22Rv1 (cell line): ENCODE data around the gene YWHAG.

Experiments used
- H3K27ac ChIP-seq: fragments of 450-650 bp; 2 replicates; pipeline ENCODE4 v1.5.1; 2017
- ZFX ChIP-seq: fragments of 450-650 bp; IDR thresholded peaks from 2 replicates; pipeline ENCODE4 v1.6.1; 2017; ENCODE audit warnings: antibody characterized with exemption, borderline replicate concordance
- TF ChIP-seq, protein P1 (sequence below): fragments of 450-650 bp; IDR thresholded peaks from 2 replicates; pipeline ENCODE4 v1.5.1; 2017; ENCODE audit warnings: mild to moderate bottlenecking

Gene YWHAG

DNA sequence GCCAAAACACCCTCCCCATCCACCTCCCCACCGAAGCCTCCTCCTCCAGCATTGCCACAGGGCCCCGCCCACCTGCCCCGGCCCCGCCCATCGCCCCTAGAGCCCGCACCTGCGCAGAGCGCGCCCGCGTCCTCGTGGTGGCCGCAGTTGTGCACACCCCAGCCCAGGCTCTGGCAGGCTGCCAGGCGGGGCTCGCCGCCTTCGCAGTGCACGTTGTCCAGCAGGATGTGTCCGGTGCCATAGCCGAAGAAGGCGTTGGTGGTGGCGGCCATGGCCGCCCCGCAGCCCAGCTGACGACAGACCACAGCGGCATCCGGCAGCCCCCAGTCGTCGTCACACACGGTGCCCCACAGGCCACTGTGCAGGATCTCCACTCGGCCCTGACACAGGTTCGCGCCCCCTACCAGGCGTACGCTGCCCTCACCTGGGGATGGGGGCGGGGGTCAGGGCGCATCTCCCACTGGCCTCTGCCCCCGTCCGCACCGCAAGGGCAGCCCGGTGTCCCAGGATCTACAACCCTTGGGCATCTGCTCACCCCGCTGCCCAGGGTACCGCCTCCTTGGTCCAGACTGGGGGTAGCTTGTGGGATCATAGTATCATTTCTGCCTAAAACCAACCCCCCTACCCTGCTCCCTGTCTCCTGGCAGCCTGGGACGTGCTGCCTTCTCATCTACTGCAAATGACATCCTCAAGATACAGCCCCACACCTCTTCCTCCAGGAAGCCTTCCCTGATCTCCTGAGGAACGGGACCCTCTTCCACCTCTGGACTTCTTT, 38.8 kb upstream of the YWHAG start:
- TF ChIP-seq, protein P1, sequence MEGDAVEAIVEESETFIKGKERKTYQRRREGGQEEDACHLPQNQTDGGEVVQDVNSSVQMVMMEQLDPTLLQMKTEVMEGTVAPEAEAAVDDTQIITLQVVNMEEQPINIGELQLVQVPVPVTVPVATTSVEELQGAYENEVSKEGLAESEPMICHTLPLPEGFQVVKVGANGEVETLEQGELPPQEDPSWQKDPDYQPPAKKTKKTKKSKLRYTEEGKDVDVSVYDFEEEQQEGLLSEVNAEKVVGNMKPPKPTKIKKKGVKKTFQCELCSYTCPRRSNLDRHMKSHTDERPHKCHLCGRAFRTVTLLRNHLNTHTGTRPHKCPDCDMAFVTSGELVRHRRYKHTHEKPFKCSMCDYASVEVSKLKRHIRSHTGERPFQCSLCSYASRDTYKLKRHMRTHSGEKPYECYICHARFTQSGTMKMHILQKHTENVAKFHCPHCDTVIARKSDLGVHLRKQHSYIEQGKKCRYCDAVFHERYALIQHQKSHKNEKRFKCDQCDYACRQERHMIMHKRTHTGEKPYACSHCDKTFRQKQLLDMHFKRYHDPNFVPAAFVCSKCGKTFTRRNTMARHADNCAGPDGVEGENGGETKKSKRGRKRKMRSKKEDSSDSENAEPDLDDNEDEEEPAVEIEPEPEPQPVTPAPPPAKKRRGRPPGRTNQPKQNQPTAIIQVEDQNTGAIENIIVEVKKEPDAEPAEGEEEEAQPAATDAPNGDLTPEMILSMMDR = no peak
- TF ChIP-seq ZFX = no peak
- H3K27ac ChIP-seq = peak overlapping the region; percentile 76

DNA sequence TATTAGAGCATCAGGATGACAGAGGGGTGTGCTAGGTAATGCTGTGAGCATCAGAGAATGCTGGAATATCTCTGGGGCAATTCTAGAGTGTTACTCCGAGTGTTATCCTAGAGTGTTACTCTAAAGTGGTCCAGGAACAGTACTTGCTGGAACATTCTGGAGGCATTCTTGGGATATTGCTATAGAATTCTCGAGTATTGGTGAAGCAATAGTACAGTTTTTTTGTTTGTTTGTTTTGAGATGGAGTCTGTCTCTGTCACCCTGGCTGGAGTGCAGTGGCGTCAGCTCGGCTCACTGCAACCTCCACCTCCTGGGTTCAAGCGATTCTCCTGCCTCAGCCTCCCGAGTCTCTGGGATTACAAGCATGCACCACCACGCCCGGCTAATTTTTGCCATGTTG, 38.1 kb upstream of the YWHAG start:
- peak overlapping the region; percentile 76 for H3K27ac ChIP-seq

DNA sequence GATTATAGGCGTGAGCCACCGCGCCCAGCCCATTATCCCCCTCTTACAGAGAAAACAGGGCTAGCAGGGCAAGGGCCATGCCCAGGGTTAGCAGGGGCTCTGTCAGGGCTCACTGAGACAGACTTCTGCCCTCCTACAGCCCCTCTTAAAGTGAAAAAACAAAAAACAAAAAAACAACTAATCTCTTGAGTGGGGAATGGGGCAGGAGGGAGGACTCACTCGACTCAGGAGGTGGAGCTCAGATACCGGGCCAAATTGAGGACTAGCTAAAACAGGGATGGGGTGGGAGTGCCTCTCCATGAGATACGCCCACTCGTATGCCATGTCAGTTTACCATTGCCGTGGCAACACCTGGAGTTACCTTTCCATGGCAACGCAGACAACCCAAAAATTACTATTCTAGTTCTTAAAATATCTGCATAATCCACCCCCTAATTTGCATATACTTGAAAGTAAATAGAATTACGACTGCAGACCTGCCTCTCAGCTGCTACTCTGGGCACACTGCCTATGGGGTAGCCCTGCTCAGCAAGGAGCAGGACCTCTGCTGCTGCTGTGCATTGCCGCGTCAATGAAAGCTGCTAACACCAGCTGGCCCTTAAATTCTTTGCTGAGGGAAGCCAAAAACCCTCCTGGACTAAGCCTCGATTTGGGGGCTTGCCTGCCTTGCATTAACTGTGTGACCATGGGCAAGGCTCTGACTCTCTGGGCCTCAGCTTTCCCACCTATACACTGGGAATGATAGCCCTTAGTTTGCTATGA, 37.4 kb upstream of the YWHAG start:
- no peak for TF ChIP-seq ZFX
- TF ChIP-seq, protein P1 = no peak

More for the DNA sequence above, 38.1 kb upstream of the YWHAG start:
- no peak for TF ChIP-seq ZFX
- TF ChIP-seq, protein P1 = no peak

DNA sequence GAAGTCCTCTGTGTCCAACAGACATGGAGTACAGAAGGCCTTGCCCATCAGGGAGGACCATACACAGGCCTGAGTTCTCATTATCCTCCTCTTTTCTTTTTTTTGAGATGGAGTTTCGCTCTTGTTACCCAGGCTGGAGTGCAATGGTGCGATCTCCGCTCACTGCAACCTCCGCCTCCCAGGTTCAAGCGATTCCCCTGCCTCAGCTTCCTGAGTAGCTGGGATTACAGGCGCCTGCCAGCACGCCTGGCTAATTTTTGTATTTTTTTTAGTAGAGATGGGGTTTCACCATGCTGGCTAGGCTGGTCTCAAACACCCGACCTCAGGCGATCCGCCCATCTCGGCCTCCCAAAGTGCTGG, 36.8 kb upstream of the YWHAG start:
- peak overlapping the region; percentile 76 for H3K27ac ChIP-seq

More for the DNA sequence above, 37.4 kb upstream of the YWHAG start:
- H3K27ac ChIP-seq = peak overlapping the region; percentile 76

DNA sequence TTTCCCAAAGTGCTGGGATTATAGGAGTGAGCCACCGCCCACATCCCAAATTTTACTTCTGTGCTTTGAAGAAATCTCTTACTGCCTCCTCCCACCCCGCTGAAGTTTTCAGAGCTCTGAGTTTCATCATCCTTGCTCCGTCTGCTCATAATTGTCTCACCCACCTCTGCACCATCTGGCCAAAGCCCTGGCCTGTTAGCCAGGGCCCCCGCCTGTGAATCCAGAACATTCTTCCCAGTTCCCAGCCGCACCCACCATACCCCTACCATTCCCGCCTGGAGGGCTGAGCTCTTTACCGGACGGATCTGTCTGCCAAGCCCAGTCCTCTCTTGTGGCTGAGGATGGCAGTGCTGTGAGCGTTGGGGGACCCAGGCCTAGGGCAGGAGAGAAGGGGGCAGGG, 36.2 kb upstream of the YWHAG start:
- peak overlapping the region; percentile 76 for H3K27ac ChIP-seq
- no peak for TF ChIP-seq ZFX
- TF ChIP-seq, protein P1 = no peak

DNA sequence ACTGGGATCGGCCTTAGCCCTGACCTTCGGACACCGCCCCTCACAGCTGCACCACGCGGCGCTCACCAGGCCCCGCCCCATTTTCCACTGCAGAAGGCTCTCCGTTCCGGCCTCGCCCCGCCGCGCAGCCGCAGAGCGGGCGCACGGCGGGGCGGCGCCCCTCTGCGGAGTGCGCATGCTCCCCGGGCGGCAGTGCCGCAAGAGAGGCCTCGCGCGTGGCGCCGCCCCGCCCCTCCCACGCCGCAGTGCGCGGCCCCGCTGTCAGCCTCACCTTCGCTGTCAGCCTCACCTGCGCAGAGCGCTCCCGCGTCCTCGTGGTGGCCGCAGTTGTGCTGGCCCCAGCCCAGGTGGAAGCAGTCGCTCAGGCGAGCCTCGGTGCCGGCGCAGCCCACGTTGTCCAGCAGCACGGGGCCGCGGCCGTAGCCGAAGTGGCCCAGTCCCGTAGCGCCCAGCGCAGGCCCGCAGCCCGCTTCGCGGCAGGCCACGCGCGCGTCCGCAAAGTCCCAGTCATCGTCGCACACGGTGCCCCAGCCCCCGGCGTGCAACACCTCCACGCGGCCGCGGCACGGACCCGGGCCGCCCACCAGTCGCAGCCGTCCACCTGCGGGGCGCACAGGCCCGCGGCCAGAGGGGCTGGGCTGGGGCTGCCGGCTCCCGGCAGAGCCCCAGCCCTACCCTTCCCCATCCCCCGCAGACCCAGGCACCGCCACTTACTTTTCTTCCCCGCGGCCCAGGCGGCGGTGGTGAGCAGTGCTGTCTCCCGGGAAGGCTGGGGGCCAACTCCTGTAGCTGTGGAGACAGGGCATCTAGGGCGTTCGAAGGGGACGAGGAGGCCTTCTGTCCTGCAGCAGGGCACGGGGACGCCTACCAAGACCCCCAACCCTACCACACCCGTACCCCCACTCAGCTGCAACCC, 34.6 kb upstream of the YWHAG start:
- peak overlapping the region; percentile 91 for H3K27ac ChIP-seq
- no peak for TF ChIP-seq ZFX
- TF ChIP-seq, protein P1 = peak; percentile 39; the same call in 1 of the 2 replicates

DNA sequence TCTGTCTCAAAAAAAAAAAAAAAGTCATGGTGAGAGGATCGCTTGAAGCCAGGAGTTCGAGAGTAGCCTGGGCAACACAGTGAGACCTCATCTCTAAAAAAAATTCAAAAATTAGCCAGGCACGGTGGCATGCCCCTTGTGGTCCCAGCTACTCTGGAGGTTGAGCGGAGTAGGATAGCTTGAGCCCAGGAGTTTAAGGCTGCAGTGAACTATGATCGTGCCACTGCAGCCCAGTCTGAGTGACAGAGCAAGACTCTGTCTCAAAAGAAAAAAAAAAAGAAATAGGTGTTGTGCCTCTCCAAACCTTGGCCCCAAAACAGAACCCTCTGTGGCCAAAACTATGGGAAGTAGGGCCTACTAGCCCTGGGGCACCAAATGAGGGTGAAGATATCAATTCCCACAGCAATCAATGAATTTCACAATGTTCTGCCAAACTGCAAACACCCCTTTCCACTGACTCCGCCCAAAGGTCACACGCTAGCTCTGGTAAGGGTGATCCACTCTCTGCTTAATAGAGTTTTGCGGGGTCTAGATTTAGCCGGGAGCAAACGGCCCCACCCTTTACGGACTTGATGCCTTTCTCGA, 33.8 kb upstream of the YWHAG start:
- H3K27ac ChIP-seq = peak overlapping the region; percentile 91
- TF ChIP-seq, protein P1 = no peak
- no peak for TF ChIP-seq ZFX
